Measurements from ENCODE around the gene APLP2.
A peak's percentile ranks its signal among the peaks of the same experiment; 100 is the strongest.

The APLP2 gene

GRCh38 chr11:130055617-130056016 lies 14.1 kb upstream of the APLP2 start:
- DNase-seq (ENCODE audit: low read depth, low spot score), result no peak

- DNase-seq (ENCODE audit: low read depth, low spot score), result no peak
Measured at GRCh38 chr11:130061017-130061416, 8.7 kb upstream of the APLP2 start.

GRCh38 chr11:130062026-130062425 lies 7.7 kb upstream of the APLP2 start:
- DNase-seq (ENCODE audit: low read depth, low spot score), result no peak

- DNase-seq (ENCODE audit: low read depth, low spot score), result no peak
Measured at GRCh38 chr11:130063451-130063850, 6.2 kb upstream of the APLP2 start.

GRCh38 chr11:130064596-130064995 lies 5.1 kb upstream of the APLP2 start:
- no peak for DNase-seq (ENCODE audit: low read depth, low spot score)

- DNase-seq (ENCODE audit: low read depth, low spot score), result no peak
Measured at GRCh38 chr11:130066338-130066737, 3.4 kb upstream of the APLP2 start.

- DNase-seq (ENCODE audit: low read depth, low spot score), result no peak
Measured at GRCh38 chr11:130068546-130068985, 1.1 kb upstream of the APLP2 start.

GRCh38 chr11:130068986-130069658 lies 572 bp upstream of the APLP2 start:
- DNase-seq (ENCODE audit: low read depth, low spot score), result peak; percentile 27

GRCh38 chr11:130070109-130070845 lies 583 bp downstream of the APLP2 start:
- DNase-seq (ENCODE audit: low read depth, low spot score), result no peak

GRCh38 chr11:130070846-130071200 lies 1.1 kb downstream of the APLP2 start:
- DNase-seq (ENCODE audit: low read depth, low spot score), result no peak

- DNase-seq (ENCODE audit: low read depth, low spot score), result no peak
Measured at GRCh38 chr11:130071211-130071712, 1.6 kb downstream of the APLP2 start.

- DNase-seq (ENCODE audit: low read depth, low spot score), result no peak
Measured at GRCh38 chr11:130074736-130075135, 5.0 kb downstream of the APLP2 start.

GRCh38 chr11:130076778-130077481 lies 7.2 kb downstream of the APLP2 start:
- no peak for DNase-seq (ENCODE audit: low read depth, low spot score)

GRCh38 chr11:130077671-130078070 lies 8.0 kb downstream of the APLP2 start:
- DNase-seq (ENCODE audit: low read depth, low spot score), result no peak

- DNase-seq (ENCODE audit: low read depth, low spot score), result no peak
Measured at GRCh38 chr11:130078080-130078479, 8.4 kb downstream of the APLP2 start.

- no peak for DNase-seq (ENCODE audit: low read depth, low spot score)
Measured at GRCh38 chr11:130085671-130086290, 16.1 kb downstream of the APLP2 start.

- no peak for DNase-seq (ENCODE audit: low read depth, low spot score)
Measured at GRCh38 chr11:130086669-130087068, 17.0 kb downstream of the APLP2 start.

GRCh38 chr11:130087294-130087926 lies 17.7 kb downstream of the APLP2 start:
- DNase-seq (ENCODE audit: low read depth, low spot score), result no peak

- no peak for DNase-seq (ENCODE audit: low read depth, low spot score)
Measured at GRCh38 chr11:130088217-130088616, 18.5 kb downstream of the APLP2 start.

GRCh38 chr11:130088919-130089673 lies 19.4 kb downstream of the APLP2 start:
- no peak for DNase-seq (ENCODE audit: low read depth, low spot score)

- DNase-seq (ENCODE audit: low read depth, low spot score), result no peak
Measured at GRCh38 chr11:130089674-130090073, 20.0 kb downstream of the APLP2 start.
